BLaER1 (cell line): ENCODE results near the gene UROC1.

Source experiments
- H3K27ac ChIP-seq: shearing (Covaris generic); formaldehyde crosslinking; 2 replicates; pipeline ENCODE4 v1.8.1; 2022
- H3K27me3 ChIP-seq: shearing (Covaris generic); formaldehyde crosslinking; 2 replicates; pipeline ENCODE4 v1.8.1; 2022
- H3K36me3 ChIP-seq: shearing (Covaris generic); formaldehyde crosslinking; 2 replicates; pipeline ENCODE4 v1.8.1; 2022
- H3K4me1 ChIP-seq: shearing (Covaris generic); formaldehyde crosslinking; 2 replicates; pipeline ENCODE4 v1.8.1; 2022
- H3K4me2 ChIP-seq: shearing (Covaris generic); formaldehyde crosslinking; 2 replicates; pipeline ENCODE4 v1.8.1; 2022
- H3K4me3 ChIP-seq: shearing (Covaris generic); formaldehyde crosslinking; 2 replicates; pipeline ENCODE4 v1.8.1; 2022
- H3K9ac ChIP-seq: shearing (Covaris generic); formaldehyde crosslinking; 2 replicates; pipeline ENCODE4 v1.8.1; 2022
- H3K9me3 ChIP-seq: shearing (Covaris generic); formaldehyde crosslinking; 2 replicates; pipeline ENCODE4 v1.8.1; 2022
- H4K20me1 ChIP-seq: shearing (Covaris generic); formaldehyde crosslinking; 2 replicates; pipeline ENCODE4 v1.8.1; 2022
- Cebpa-rat ChIP-seq: shearing (Covaris generic); IDR thresholded peaks from 2 replicates; pipeline ENCODE4 v1.8.1; 2022

The UROC1 gene

DNA sequence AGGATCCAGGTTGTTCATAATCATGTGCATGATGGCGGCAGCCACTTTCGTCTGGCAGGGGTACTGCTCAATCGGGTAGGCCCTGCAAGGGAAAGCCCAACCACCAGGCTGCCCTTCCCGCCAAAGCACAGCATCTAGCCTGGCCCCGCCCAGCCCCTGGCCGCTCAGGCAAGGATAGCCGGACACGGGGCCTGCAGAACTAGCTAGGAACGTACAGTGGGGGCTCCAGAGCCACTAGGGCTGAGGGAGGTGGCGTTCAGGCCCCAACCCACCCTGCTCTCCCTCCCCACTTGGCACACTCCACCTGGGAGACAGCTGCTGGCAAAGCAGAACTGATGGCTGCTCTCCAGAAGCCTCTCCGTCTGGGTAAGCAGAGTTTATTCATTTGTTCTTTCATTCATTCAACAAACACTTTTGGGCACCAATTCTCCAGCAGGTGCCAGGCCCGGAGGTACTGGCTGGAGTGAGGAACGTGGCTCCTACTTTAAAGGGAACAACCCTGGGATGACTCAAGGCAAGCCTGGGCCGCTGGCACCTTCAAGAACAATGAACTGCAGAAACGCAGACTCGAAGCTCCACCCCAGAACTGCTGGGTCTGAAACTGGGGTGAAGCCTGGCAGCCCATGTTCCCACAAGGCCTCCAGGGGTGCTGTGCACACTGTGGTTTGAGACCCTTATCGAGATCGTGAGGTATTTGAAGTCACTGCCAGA, 7.8 kb downstream of the UROC1 start:
- Histone ChIP-seq H3K36me3 (no peaks in the 10 kb centered on the region), H3K27ac (no peak overlapping the region), H3K9me3 (no peaks in the 10 kb centered on the region), H3K4me1 (peaks cover 11% of the 10 kb centered on the region; the same call in 1 of the 2 replicates), H3K4me3 (no peak overlapping the region), H3K4me2 (peak overlapping the region; percentile 11; the same call in 1 of the 2 replicates), H4K20me1 (no peaks in the 10 kb centered on the region), H3K9ac (no peak overlapping the region), H3K27me3 (no peaks in the 10 kb centered on the region)
- TF ChIP-seq Cebpa-rat, result no peak

DNA sequence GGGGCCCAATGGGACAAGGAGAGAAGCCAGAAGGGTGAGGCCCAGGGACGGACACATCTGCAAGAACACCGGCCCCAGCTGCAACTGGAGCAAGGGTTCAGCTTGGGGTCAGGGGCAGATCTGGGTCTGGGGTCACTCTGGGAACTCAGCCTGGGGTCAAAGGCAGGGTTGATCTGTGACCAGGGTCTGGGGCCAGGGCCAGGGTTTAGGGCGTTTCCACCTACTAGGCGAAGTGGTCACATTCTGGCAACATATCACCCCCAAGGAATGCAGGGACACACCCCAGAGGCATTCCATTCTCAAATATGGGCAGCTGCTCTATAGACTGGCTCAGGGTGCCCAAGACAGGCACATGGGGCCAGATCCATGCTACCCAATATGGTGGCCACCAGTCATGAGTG, 9.0 kb downstream of the UROC1 start:
- TF ChIP-seq Cebpa-rat, result no peak
- Histone ChIP-seq H3K9me3 (no peaks in the 10 kb centered on the region), H3K27me3 (no peaks in the 10 kb centered on the region), H4K20me1 (no peaks in the 10 kb centered on the region), H3K4me1 (peaks cover 11% of the 10 kb centered on the region; the same call in 1 of the 2 replicates), H3K27ac (no peak overlapping the region), H3K9ac (no peak overlapping the region), H3K4me3 (no peak overlapping the region), H3K4me2 (no peak overlapping the region), H3K36me3 (no peaks in the 10 kb centered on the region)

DNA sequence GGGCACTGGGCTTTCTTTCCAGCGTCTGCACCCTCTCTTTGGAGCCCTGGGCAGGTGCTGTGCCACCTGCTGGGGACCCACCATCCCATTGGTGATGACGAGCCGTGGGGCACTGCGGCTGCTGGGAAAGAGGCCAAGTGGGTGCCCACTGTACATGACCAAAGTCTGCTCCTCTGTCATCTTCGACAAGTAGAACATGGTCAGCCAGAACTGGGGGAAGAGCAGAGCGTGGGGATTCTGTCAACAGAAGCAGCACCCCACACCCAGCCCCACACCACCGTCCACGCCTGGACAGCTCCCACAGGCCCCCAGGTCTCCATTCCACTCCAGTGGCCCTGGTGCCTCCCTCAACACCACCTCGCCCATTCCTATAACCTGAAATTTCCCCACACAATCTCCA, 9.7 kb downstream of the UROC1 start:
- no peak for TF ChIP-seq Cebpa-rat
- no peaks in the 10 kb centered on the region for H3K27me3 ChIP-seq
- no peak overlapping the region for H3K9ac ChIP-seq
- H3K4me3 ChIP-seq, result no peak overlapping the region
- H3K27ac ChIP-seq, result no peak overlapping the region
- H3K4me2 ChIP-seq, result no peak overlapping the region
- no peaks in the 10 kb centered on the region for H4K20me1 ChIP-seq
- H3K36me3 ChIP-seq, result no peaks in the 10 kb centered on the region
- peaks cover 11% of the 10 kb centered on the region; the same call in 1 of the 2 replicates for H3K4me1 ChIP-seq
- no peaks in the 10 kb centered on the region for H3K9me3 ChIP-seq

DNA sequence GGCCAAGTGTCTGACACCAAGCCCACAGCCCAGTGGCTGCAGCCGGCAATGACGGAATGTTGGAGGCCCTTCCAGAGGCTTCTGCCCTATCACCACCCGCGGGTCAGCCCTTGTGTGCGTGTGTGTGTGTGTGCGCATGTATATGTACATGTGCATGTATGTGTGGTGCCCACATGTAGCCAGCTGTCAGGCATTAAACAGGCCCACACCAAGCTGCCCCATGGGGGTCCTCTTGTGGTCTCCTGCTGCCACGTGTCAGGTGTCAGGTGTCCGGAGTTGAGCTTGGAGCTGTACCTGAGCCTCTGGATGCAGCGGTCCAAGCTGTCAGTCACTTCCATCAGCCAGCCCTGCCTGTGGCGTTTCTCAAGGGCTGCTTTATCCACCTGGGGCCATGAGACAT, 13.9 kb downstream of the UROC1 start:
- H3K36me3 ChIP-seq, result no peaks in the 10 kb centered on the region

GRCh38 chr3:126502656-126503055, 14.9 kb downstream of the UROC1 start:
- Histone ChIP-seq H3K9me3 (no peaks in the 10 kb centered on the region), H3K4me1 (peaks cover 45% of the 10 kb centered on the region), H3K9ac (no peak overlapping the region), H3K27ac (no peak overlapping the region), H3K36me3 (no peaks in the 10 kb centered on the region), H4K20me1 (no peaks in the 10 kb centered on the region), H3K27me3 (no peaks in the 10 kb centered on the region), H3K4me2 (no peak overlapping the region), H3K4me3 (no peak overlapping the region)
- no peak for TF ChIP-seq Cebpa-rat

More for the DNA sequence above, 13.9 kb downstream of the UROC1 start:
- Histone ChIP-seq H3K4me3 (no peak overlapping the region), H3K27me3 (no peaks in the 10 kb centered on the region), H4K20me1 (no peaks in the 10 kb centered on the region), H3K9ac (no peak overlapping the region), H3K27ac (no peak overlapping the region), H3K9me3 (no peaks in the 10 kb centered on the region), H3K4me2 (no peak overlapping the region), H3K4me1 (peaks cover 35% of the 10 kb centered on the region)
- TF ChIP-seq Cebpa-rat, result no peak

GRCh38 chr3:126501736-126502135, 15.8 kb downstream of the UROC1 start:
- no peaks in the 10 kb centered on the region for H3K36me3 ChIP-seq

DNA sequence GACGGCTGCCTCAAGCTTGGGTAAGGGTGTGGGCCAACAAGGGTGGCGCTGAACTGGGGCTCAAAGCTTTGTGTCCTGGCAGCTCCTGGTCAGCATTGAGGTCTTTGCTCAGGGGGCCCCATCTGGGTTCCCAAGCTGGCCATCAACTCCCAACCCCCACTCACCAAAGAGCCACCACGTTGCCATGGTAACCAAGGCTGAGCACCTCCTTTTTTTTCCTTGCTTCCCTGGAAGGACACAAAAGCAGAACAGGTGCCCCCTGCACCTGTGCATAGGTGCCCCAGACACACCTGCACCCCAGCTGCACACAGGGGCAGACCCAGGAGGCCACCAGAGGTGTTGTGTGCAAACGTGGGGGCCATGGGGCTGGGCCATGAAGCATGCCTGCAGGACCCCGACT, 16.5 kb downstream of the UROC1 start:
- no peak overlapping the region for H3K4me3 ChIP-seq
- H3K36me3 ChIP-seq, result no peaks in the 10 kb centered on the region
- no peaks in the 10 kb centered on the region for H3K9me3 ChIP-seq
- no peak for TF ChIP-seq Cebpa-rat
- H3K4me1 ChIP-seq, result peaks cover 61% of the 10 kb centered on the region
- H4K20me1 ChIP-seq, result no peaks in the 10 kb centered on the region
- H3K9ac ChIP-seq, result no peak overlapping the region
- peak overlapping the region; percentile 55 for H3K4me2 ChIP-seq
- H3K27me3 ChIP-seq, result no peaks in the 10 kb centered on the region
- no peak overlapping the region for H3K27ac ChIP-seq

More at GRCh38 chr3:126501736-126502135, 15.8 kb downstream of the UROC1 start:
- H3K4me2 ChIP-seq, result peak overlapping the region; percentile 55
- H3K4me1 ChIP-seq, result peaks cover 54% of the 10 kb centered on the region
- H3K27ac ChIP-seq, result no peak overlapping the region
- H3K9ac ChIP-seq, result no peak overlapping the region
- no peaks in the 10 kb centered on the region for H3K9me3 ChIP-seq
- no peaks in the 10 kb centered on the region for H4K20me1 ChIP-seq
- no peak for TF ChIP-seq Cebpa-rat
- H3K4me3 ChIP-seq, result no peak overlapping the region
- H3K27me3 ChIP-seq, result no peaks in the 10 kb centered on the region

DNA sequence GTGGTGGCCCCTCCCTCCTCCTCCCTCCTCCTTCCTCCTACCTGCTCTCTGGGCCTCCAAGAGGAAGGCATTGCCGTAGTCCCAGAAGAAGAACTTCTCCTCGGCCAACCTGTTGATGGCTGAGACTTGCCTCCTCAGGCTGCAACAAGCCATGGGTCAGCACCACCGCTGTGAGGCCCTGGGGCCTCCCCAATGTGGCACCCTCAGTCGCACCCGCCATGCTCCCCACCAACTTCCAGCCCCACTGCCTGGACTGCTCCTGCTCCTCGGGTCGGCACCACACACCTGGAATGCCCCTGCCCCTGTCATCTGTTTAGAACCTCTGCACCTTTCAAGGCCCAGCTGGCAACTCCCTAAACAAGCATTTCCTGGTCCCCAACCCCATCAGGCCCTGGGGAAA, 17.6 kb downstream of the UROC1 start:
- H3K4me2 ChIP-seq, result no peak overlapping the region
- H3K36me3 ChIP-seq, result no peaks in the 10 kb centered on the region

DNA sequence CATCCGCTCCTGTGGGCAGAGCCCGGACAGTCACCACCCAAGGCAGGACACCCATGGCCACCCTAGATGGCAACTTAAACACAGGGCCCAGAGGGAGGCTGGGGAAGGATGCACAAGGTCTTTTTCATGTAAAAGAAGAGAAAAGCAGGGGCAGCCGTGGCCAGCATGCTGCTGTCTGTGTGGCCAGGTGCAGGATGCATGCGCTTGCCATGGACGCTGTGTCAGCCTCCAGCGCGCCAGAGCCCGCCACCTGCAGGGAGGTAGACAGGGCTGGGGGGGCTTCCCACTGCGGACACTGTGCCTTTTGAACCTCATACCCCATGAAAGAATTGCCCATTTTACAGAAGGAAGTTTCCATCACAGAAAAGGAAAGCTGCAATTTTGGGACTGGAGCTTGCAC, 18.2 kb downstream of the UROC1 start:
- Histone ChIP-seq H3K36me3 (no peaks in the 10 kb centered on the region), H3K4me3 (no peak overlapping the region), H4K20me1 (no peaks in the 10 kb centered on the region)

More for the DNA sequence above, 17.6 kb downstream of the UROC1 start:
- Histone ChIP-seq H4K20me1 (no peaks in the 10 kb centered on the region), H3K4me3 (no peak overlapping the region), H3K27ac (no peak overlapping the region), H3K9ac (no peak overlapping the region), H3K27me3 (no peaks in the 10 kb centered on the region), H3K9me3 (no peaks in the 10 kb centered on the region), H3K4me1 (peaks cover 71% of the 10 kb centered on the region)
- TF ChIP-seq Cebpa-rat, result no peak

GRCh38 chr3:126498929-126499328, 18.6 kb downstream of the UROC1 start:
- H3K4me3 ChIP-seq, result no peak overlapping the region
- H3K4me1 ChIP-seq, result peaks cover 82% of the 10 kb centered on the region
- H3K36me3 ChIP-seq, result no peaks in the 10 kb centered on the region
- TF ChIP-seq Cebpa-rat, result no peak
- H3K4me2 ChIP-seq, result peak overlapping the region; percentile 75
- H3K9ac ChIP-seq, result no peak overlapping the region
- no peaks in the 10 kb centered on the region for H3K9me3 ChIP-seq
- no peak overlapping the region for H3K27ac ChIP-seq
- H3K27me3 ChIP-seq, result no peaks in the 10 kb centered on the region
- H4K20me1 ChIP-seq, result no peaks in the 10 kb centered on the region

More for the DNA sequence above, 18.2 kb downstream of the UROC1 start:
- Histone ChIP-seq H3K4me2 (no peak overlapping the region), H3K9me3 (no peaks in the 10 kb centered on the region), H3K9ac (no peak overlapping the region), H3K27ac (no peak overlapping the region), H3K4me1 (peaks cover 78% of the 10 kb centered on the region), H3K27me3 (no peaks in the 10 kb centered on the region)
- TF ChIP-seq Cebpa-rat, result no peak
